HG03103 (cell line): Measurements from ENCODE around the gene PARD6B.
A peak's percentile ranks its signal among the peaks of the same experiment; 100 is the strongest.
"Not testable (repeated sequence)": the region's sequence is repeated elsewhere in the genome, so short reads cannot be mapped to it uniquely, and the experiment has no call there.

Experiments
- ATAC-seq: cut with Tn5 transposase; IDR thresholded peaks from one replicate; pipeline ENCODE4 v1.9.1; 2021; ENCODE audit warnings: low read depth; ENCODE audit not compliant: unreplicated experiment

PARD6B gene

DNA sequence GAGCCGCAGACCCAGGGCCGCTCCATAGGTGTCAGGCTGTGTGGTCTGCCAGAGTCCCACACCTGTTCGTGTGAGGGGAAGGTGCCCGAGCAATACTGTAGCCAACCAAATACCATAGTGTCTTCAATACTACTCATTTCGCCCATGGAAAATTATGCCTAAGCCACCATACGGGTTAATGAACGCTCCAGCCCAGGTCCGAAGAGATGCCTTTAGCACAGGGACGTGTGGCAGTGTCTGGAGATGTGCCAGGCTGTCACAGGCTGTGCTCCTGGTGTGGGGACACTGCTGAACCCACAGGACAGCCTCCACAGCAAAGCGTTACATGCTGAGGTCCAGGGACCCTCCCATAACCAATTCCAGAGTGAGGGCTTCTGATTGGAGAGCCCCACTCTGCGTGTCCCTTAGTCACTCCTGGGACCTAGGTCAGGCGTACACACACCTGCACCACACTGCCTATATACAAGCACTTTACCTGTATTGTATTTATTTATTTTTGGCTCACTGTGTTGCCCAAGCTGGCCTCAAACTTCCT, 38.2 kb downstream of the PARD6B start:
- not testable (repeated sequence) for ATAC-seq

DNA sequence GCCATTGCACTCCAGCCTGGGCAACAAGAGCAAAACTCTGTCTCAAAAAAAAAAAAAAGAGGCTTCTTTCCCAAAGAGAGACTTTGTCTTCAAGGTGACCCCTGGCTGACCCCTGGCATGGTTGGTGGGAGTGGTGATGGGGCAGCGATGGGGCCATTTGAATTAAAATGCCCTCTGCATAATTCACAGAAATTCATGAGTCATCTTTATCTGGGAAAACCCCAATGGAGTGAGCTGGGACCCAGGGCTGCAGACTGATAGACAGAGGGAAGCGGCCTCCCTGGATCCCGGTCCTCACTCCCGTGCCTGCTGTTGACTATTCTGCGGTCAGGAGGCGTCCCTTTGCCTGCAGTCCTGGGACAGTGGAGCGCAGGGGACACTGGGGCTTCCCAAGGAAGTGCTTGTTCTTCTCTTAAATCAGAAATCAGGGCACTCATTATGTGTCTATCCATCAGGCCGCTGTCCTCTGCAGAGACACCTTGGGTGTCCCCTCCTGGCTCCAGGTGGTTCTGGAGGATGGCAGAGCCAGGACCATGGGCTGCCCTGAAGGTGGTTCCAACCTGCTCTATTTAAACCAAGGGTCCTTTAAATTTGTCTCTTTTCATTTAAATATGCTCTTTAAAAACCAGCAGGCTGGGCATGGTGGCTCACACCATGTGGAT, 40.2 kb downstream of the PARD6B start:
- not testable (repeated sequence) for ATAC-seq

DNA sequence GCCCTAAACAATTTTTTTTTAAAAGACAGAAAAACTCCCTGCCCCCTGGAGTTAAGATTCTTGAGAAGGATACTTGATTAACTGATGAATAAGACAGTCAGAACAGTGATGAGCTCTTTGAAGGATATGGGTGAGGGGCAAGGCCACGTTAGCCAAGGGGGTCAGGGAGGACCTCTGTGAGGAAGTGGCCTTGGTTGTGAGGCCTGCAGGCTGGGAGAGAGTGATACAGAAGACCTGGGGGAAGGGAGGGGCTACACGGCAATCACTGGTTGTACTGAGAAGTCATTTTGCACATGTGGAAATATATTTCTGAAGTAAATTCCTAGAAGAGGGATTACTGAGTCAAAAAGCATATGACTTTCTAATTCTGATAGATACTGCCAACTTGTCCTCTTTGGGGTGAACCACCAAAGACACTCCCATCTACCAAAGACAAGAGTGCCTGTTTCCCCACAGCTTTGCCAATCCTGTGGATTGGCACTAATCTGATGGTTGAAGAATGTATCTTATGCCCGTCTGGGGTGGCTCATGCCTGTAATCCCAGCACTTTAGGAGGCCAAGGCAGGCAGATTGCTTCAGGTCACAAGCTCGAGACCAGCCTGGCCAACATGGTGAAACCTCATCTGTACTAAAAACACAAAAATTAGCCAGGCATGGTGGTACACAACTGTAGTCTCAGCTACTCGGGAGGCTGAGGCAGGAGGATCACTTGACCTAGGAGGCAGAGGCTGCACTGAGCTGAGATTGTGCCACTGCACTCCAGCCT, 41.2 kb downstream of the PARD6B start:
- ATAC-seq, result no peak

DNA sequence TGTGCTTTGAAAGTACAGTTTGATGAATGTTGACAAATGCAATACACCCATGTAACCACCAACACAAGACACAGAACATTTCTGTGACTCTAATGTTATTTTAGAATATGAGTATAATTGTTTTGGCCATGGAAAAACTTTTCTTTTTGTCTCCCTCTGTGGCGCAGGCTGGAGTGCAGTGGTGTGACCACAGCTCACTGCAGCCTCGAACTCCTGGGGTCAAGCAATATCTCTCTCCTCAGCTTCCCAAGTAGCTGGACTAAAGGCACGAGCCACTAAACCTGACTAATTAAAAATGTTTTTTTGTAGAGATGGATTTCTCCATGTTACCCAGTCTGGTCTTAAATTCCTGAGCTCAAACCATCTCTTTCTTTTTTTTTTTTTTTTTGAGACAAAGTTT, 43.1 kb downstream of the PARD6B start:
- no peak for ATAC-seq

DNA sequence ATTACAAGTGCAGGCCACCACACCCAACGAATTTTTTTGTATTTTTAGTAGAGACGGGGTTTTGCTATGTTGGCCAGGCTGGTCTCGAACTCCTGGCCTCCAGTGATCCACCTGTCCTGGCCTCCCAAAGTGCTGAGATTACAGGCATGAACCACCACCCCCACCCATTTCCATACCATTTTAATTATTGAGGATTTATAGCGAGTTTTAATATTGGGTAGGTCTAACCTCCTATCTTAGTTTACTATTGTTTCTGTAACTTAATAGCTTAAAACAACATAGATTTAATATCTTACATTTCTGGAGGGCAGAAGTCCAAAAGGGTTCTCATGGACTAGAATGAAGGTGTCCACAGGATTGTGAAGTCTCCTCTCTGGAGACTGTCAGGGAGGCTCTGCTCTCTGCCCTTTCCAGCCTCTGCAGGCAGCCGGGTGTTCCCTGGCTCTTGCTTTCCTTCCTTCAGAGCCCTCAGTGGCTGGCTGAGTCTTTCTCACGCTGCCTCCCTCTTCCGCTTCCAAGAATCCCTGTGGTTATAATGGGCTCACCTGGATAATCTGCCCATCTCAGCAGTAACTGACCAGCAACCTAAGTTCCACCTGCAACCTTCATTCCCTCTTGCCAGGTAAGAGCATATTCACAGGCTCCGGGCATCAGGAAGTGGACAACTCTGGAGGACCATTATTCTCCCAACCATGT, 44.9 kb downstream of the PARD6B start:
- no peak for ATAC-seq

- no peak for ATAC-seq
Measured at GRCh38 chr20:50777373-50777772, 46.0 kb downstream of the PARD6B start.

GRCh38 chr20:50778994-50779393, 47.6 kb downstream of the PARD6B start:
- ATAC-seq, result not testable (repeated sequence)

GRCh38 chr20:50783390-50783789, 52.0 kb downstream of the PARD6B start:
- no peak for ATAC-seq

DNA sequence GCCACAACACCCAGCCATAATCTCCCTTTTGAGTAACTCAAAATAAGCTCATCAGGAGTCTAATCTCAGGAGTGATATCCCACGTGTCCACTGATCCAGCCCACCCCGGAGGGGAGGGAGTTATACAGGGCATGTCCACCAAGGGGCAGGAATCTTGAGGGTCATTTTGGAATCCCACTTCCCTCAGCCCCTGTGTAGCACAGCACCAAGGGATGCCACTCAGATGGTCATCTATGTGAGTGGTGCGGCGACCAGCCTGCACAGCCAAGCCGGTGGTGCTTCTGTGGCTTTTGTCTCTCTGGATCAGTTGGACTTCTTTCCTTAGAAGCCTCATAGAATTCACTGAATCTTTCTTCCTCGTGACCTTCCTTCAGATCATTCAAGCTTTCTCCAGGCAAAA, 52.5 kb downstream of the PARD6B start:
- ATAC-seq, result no peak

DNA sequence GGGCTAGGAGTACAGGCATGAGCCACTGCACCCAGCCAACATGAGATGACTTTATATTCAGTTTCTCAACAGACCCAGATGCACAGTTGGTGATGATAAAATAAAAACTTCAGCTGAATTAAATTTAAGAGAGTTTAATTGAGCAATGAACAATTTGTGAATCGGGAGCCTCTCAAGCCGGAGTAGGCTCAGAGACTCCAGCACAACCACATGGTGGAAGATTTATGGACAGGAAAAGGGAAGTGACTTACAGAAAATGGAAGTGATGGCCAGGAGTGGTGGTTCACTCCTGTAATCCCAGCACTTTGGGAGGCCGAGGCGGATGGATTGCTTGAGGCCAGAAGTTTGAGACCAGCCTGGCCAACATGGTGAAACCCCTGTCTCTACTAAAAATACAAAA, 53.1 kb downstream of the PARD6B start:
- ATAC-seq, result no peak

DNA sequence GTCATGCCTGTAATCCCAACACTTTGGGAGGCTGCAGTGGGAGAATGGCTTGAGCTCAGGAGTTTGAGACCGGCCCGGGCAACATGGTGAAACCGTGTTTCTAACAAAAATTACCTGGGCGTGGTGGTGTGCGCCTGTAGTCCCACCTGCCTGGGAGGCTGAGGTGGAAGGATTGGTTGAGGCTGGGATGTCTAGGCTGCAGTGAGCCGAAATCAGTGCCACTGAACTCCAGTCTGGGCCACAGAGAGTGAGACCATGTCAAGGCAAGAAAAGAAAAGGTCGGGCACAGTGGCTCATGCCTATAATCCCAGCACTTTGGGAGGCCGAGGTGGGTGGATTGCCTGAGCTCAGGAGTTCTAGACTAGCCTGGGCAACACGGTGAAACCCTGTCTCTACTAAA, 55.3 kb downstream of the PARD6B start:
- ATAC-seq, result no peak

DNA sequence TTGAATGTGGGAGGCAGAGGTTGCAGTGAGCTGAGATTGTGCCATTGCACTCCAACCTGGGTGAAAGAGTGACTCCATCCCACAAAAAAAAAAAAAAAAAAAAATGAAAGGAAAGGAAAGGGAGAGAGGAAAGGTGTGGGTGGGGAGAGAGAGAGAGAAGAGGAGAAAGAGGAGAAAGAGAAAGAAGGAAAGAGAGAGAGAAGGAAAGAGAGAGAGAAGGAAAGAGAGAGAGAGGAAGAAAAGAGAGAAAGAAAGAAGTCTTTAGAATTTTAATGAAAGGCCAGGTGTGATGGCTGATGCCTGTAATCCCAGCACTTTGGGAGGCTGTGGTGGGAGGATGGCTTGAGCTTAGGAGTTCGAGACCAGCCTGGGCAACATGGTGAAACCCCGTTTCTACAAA, 55.8 kb downstream of the PARD6B start:
- no peak for ATAC-seq

DNA sequence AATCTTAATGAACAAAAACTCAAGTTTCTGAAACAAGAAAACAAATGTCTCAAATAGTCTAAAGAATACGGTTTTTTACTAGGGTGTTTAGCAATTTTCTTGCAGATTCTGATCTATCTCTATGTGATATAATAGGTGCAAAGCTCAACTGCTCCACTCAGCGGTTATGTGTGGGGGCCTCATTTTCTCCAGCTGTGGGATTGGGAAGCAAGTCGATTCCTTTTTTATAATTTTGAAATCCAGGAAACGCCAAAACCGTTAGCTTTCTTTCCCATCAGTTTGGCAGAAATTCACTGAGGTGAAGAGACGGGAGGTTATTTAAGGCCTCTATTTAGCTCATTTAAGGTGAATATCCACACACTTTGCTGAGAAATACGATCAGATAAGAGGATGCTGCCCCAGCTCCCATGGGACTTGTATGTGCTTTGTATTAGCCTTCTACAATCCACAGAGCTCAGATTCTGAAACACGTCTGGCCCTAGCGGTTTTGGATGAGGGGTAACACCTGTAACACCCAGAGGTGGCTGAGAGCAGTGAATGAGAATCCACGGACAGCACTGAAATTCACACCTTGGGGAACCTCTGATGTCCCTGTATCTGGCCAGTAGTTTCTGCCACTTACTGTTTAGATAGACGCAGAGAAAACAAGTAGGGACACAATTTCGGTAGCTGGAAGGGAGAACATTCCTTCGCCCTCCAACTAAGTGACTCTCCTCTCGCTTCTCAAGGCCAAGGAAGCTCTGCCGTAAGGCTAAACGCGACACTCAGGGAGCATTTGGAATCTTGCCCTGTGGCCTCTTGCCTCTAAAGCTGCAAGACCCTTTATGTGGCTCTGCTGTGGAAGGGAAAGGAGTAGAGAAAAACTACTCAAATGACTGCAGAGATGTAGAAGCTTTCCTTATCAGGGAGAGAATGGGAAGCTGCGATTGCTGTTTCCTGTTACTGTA, 56.9 kb downstream of the PARD6B start:
- no peak for ATAC-seq

DNA sequence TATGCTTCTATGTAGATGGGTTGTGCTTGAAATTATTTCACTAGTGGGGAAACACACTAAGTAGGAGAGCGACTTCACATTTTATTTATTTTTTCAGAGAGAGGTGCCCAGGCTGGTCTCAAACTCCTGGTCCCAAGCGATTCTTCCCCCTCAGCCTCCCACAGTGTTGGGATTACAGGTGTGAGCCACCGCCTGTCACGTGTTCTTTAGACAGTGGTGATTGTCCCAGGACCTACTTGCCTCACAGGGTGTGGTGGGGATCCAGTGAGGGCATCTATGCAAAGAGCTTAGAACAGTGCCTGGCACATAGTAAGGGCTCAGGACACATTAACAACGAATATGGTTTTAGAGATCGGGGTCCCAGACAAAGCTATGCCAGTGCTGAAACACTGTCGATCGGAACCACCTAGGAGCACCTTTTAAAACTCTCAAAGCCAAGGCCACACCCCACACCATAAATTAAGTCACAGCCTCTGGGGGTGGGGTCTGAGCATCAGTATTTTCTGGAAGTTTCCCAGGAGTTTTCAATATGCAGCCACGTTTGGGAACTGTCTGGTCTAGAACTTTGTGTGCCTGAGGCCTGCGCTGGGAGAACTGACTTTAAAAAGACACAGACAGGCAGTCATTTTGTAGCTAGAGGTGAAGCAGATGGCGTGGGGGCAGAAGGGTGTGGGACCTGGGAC, 58.7 kb downstream of the PARD6B start:
- no peak for ATAC-seq

GRCh38 chr20:50790651-50791277, 59.4 kb downstream of the PARD6B start:
- peak; percentile 72 for ATAC-seq

DNA sequence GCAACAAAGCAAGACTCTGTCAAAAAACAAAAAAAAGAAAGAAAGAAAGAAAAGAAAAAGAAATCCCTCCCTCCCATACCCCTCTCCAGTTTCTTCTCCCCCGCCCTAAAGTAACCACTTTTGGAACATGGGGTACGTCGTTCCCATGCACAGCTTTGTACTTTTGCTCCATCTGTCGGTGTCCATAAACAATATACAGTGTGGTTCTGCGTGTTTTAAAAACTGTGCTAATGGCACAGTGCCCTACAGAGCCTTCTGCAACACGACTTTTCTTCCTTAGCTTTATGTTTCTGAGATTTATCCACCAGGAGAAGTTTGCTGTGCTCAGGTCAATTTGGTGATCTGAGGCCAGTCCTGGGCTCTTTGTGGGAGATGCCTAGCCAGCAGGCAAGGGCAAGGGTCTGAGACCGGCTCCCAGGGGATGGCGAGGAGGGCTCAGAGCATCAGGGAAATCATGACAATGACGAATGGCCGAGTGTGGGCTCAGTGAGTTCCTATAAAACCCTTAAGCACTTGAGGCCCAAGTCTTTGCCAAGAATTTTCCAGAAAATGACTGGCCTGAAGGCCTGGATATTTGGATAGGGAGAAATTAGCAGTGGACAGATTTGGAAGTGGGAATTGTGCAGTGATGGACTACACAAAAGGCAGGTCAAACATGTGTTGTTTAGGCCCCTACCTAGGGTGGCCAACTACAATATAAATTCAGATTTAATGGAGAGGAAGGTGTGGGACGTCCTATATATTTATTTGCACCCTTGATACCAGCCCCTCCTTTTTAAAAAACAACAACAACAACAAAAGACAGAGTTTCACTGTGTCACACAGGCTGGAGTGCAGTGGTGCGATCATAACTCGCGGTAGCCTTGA, 61.6 kb downstream of the PARD6B start:
- ATAC-seq, result no peak

DNA sequence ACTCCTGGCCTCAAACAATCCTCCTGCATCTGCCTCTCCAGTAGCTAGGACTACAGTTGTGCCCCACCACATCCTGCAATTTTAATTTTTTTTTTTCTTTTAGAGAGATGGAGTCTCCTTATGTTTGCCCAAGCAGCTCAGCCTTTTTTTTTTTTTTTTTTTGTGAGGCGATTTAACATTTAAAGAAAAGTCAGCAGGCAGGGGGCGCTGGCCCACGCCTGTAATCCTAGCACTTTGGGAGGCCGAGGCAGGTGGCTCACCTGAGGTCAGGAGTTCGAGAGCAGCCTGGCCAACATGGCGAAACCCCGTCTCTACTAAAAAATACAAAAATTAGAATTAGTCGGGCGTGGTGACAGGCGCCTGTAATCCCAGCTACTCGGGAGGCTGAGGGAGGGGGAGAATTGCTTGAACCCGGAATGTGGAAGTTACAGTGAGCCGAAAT, 62.2 kb downstream of the PARD6B start:
- not testable (repeated sequence) for ATAC-seq

DNA sequence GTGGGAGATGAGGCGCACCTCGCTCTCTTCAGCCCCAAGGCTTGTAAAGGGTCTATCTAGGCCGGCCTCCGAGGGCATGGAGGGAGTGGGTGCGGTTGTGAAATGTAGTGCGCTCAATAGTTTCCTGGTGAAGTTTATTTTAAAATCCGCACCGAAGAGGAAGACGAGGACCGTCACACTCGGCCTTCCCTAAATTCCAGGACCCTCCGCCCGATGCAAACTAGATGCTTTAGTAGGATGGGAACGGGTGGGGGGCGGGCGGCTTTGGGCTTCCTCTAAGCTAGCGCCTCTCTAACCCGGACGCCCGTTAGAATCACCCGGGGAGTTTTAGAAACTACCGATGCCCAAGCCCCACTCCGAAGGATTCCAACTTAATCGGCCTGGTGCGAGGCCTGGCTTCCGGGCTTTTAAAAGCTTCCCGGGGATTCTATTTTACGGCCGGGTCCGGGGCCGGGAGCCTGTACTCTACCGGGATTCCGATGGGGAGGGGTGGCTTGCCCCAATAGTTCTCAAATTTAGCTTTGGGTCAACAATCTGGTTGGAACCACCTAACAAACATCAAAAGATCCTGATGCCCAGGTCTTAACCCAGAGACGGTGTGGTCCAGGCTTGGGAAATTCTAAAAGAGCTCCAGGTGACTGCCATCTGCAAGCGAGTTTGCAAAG, 62.9 kb downstream of the PARD6B start:
- ATAC-seq, result peak; percentile 1
